HG03571 (cell line): ENCODE data around the gene ZSCAN32.

Source experiments
- ATAC-seq: cut with Tn5 transposase; IDR thresholded peaks from one replicate; pipeline ENCODE4 v1.9.1; 2021; ENCODE audit not compliant: unreplicated experiment

Gene ZSCAN32

DNA sequence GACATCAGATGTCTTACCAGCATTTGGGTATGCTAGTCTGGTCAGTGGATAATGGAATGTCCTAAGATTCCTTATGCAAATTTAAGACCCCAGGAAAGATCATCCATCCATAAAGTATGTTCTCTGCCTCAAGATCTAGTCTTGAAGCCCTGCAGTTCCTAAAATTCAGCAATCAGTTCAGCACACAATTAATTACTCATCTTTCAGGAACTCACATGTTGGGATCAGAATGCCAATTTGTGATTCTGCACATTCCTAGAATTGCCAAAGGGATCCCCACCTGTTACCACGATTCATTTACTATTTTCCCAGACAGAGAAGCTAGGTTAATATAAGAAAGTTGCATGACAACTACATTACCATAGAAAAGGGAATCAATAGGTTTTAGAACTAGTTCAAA, 41.9 kb downstream of the ZSCAN32 start:
- no peak for ATAC-seq

DNA sequence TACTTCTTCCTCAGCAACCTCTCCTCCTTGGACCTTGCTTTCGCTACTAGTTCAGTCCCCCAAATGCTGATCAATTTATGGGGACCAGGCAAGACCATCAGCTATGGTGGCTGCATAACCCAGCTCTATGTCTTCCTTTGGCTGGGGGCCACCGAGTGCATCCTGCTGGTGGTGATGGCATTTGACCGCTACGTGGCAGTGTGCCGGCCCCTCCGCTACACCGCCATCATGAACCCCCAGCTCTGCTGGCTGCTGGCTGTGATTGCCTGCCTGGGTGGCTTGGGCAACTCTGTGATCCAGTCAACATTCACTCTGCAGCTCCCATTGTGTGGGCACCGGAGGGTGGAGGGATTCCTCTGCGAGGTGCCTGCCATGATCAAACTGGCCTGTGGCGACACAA, 44.7 kb downstream of the ZSCAN32 start:
- ATAC-seq, result no peak

DNA sequence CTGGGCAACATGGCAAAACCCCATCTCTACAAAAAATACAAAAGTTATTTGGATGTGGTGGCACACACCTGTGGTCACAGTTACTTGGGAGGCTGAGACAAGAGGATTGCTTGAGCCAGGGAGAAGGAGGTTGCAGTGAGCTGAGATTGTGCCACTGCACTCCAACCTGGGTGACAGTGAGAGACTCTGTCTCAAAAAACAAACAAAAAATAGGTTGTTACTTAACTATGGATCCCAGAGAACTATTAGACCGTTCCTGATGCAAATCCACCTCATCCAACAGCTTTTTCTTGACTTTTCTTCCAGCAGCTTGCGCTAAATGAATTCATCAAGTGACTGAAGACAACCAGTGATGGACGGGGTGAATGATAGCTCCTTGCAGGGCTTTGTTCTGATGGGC, 45.2 kb downstream of the ZSCAN32 start, which contains the start of gene OR2C1:
Gene OR2C1, plus strand, starts transcription at position 301 of the 400 bp plus-strand sequence. Its CDS starts 52 bp downstream, at position 353.
- no peak for ATAC-seq

DNA sequence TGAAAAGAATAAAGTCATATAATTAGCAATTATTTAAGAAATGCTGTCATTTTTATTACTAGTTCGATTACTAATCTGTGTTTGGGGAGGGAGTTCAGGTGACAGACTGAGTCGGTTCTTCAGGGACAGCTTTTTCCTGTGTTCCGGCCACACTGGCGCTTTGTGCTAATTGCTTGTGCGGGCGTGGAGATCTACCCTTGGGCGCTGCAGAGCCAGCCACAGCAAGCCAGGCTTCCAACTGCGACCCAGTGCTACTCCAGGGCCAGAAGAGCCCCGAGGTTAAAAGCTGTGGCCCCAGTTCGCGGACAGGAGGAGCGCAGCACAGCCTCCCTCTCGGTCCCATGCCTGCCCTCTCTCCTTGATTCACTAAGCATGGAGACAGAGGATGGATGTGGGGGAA, 51.6 kb downstream of the ZSCAN32 start:
- no peak for ATAC-seq

DNA sequence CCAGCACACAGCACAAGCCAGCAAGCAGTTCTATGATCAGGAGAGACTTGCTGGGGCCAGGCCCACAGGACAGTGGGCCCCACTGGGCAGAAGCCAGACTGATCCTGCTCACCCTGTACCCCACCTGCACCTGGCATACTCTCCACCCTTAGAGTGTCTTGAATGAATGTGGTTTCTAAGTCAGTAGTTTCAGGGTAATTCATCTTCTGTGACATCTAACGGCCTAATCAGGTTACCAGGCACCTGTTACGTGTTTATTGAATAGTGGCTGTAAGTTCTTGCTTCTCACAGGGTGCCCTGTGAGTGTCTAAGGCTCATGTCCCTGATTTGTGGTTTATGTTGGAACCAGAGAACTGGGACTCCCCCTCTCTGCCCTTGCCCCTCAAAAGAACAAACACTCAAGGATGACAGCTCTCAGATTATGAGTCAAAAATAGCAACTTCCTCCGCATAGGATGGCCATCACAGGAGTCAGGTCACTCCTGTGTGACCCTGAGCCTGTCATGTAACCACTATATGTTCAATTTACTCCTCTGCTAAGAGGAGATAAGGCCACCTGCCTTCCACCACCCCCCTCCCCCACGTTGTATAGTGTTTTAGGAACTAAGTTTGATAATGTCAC, 52.1 kb downstream of the ZSCAN32 start:
- no peak for ATAC-seq

DNA sequence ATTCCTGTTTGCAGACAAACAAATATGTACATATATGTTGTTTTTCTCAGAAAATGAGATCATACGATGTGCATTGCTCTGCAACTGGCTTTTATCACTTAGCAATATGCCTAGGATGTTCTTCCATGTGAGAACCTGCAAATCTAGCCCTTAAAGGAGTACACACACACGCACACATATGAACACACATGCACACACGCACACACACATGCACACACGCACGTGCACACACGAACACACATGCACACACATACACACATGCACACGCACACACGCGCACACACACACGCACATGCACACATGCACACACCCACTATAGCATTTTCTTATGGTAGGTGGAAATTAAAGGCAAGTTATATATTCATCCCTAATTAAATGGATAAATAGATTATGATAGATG, 53.2 kb downstream of the ZSCAN32 start:
- no peak for ATAC-seq

DNA sequence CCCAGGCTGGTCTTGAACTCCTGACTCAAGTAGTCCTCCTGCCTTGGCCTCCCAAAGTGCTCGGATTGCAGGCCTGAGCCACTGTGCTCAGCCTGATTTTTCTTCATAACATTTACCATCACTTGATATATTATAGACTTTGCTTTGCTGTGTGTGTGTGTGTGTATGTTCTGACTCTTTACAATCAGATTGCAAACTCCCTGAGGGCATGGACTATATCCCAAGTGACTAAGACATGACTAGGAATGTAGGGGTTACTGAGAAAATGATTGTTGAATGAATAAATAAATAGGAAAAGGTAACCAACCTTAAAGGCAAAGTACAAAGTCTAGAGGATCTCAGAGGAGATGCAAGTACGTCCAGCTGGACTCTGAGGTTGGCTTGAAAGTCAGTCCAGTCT, 54.8 kb downstream of the ZSCAN32 start:
- ATAC-seq, result no peak
